Upper lobe of right lung (tissue), 1 donor: Measurements from ENCODE around the gene PRKCE. TPM values are rescaled to one million over a fixed set of nuclear protein-coding genes. Genes with fewer than 3 reads are reported as not detected.

ENCODE experiments used
- ATAC-seq: fragments of 200-7000 bp; cut with Tn5 transposase; one replicate; pipeline ENCODE4 v1.9.1; 2020; ENCODE audit warnings: mild to moderate bottlenecking, moderate library complexity
- DNase-seq: peaks from one replicate; pipeline ENCODE4 v3.0.0-alpha.2; 2020
- H3K27ac ChIP-seq: fragments of 200-600 bp; one replicate; pipeline ENCODE4 v1.8.0; 2022
- H3K27me3 ChIP-seq: fragments of 200-600 bp; one replicate; pipeline ENCODE4 v1.8.0; 2022; ENCODE audit warnings: mild to moderate bottlenecking
- H3K36me3 ChIP-seq: fragments of 200-600 bp; one replicate; pipeline ENCODE4 v1.8.0; 2022
- H3K4me1 ChIP-seq: fragments of 200-600 bp; one replicate; pipeline ENCODE4 v1.8.0; 2022
- H3K4me3 ChIP-seq: fragments of 200-600 bp; one replicate; pipeline ENCODE4 v1.8.0; 2022; ENCODE audit warnings: mild to moderate bottlenecking
- H3K9me3 ChIP-seq: fragments of 200-600 bp; one replicate; pipeline ENCODE4 v1.8.0; 2022
- intact Hi-C: fragments of 100-400 bp; cut with DNase I; formaldehyde crosslinking; loops from one replicate; pipeline ENCODE4 v1.11.0; 2022
- total RNA-seq: library from RNA; stranded (reverse); fragmentation: NEBNext Ultra II Directional; extraction: Animal tissue kit (Norgen Biotek cat#: 25700); gene quantifications from one replicate; pipeline ENCODE4 v1.2.1, GENCODE V29; 2021
- TF ChIP-seq, protein P1 (sequence below): fragments of 200-600 bp; IDR thresholded peaks from one replicate; pipeline ENCODE4 v1.8.0; 2022; ENCODE audit warnings: antibody characterized with exemption
- donor health status: DM: no; HTN: yes; CAD: no; lungs with severe emphysema.

PRKCE gene
- total RNA-seq, 1 donor from 2014 or later = 65.6 TPM

DNA sequence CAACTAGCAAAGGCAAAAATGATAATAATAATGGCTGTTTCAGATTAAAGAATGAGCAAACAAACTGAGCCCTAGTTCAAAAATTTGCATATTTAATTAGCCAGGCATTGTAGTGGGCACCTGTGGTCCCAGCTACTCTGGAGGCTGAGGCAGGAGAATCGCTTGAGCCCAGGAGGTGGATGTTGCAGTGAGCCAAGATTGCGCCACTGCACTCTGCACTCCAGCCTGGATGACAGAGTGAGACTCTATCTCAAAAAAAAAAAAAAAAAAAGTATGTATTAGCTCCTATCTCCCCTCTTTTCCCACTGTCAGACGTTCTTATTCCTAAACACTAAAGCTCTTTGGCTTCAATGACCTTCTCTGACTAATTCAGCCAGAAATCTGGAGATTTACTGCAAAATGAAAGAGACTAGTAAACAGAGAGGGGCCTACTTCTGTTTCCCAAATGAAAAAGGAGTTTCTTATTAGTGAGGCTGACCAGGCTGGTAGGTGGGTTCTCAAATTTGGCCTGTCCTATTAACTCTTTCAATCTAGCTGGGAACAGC is 36.5 kb upstream of the PRKCE start:
- intact Hi-C loops = no loop called here
- ATAC-seq (no peak), DNase-seq (no peak)
- Histone ChIP-seq H3K4me3 (no peak overlapping the region), H3K4me1 (peaks cover 6% of the 10 kb centered on the region), H3K27me3 (no peaks in the 10 kb centered on the region), H3K9me3 (no peaks in the 10 kb centered on the region), H3K36me3 (no peaks in the 10 kb centered on the region), H3K27ac (no peak overlapping the region)
- TF ChIP-seq, protein P1, sequence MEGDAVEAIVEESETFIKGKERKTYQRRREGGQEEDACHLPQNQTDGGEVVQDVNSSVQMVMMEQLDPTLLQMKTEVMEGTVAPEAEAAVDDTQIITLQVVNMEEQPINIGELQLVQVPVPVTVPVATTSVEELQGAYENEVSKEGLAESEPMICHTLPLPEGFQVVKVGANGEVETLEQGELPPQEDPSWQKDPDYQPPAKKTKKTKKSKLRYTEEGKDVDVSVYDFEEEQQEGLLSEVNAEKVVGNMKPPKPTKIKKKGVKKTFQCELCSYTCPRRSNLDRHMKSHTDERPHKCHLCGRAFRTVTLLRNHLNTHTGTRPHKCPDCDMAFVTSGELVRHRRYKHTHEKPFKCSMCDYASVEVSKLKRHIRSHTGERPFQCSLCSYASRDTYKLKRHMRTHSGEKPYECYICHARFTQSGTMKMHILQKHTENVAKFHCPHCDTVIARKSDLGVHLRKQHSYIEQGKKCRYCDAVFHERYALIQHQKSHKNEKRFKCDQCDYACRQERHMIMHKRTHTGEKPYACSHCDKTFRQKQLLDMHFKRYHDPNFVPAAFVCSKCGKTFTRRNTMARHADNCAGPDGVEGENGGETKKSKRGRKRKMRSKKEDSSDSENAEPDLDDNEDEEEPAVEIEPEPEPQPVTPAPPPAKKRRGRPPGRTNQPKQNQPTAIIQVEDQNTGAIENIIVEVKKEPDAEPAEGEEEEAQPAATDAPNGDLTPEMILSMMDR = no peak

- DNase-seq = no peak
- Histone ChIP-seq H3K36me3 (no peaks in the 10 kb centered on the region), H3K27me3 (no peaks in the 10 kb centered on the region), H3K4me3 (no peak overlapping the region), H3K4me1 (no peaks in the 10 kb centered on the region), H3K9me3 (no peaks in the 10 kb centered on the region), H3K27ac (no peak overlapping the region)
- no peak for ATAC-seq
- intact Hi-C loops = no loop called here
- TF ChIP-seq, protein P1 = no peak
These were observed 34.6 kb upstream of the PRKCE start for GRCh38 chr2:45616658-45617411.

DNA sequence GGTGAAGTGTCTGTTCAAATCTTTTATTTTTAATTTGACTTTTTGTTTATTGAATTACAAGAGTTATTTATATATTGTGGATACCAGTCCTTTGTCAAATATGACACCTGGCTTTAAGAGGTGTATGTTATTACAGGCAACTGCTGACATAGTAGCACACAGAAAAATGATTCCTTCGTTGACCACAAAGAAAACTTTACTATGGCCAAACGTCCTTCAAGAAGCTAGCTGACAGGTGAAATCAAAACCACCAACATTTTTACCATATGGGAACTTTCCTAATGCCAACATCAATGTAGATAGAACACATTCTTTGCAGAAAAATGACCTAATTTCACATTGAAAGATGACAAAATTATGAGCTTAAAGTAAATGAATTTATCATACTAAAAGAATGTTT is 34.0 kb upstream of the PRKCE start:
- intact Hi-C loops = no loop called here
- H3K27me3 ChIP-seq = no peaks in the 10 kb centered on the region
- H3K4me1 ChIP-seq = no peaks in the 10 kb centered on the region
- ATAC-seq (no peak), DNase-seq (no peak)
- no peak overlapping the region for H3K27ac ChIP-seq
- no peaks in the 10 kb centered on the region for H3K9me3 ChIP-seq
- no peak overlapping the region for H3K4me3 ChIP-seq
- TF ChIP-seq, protein P1 = no peak
- H3K36me3 ChIP-seq = no peaks in the 10 kb centered on the region

DNA sequence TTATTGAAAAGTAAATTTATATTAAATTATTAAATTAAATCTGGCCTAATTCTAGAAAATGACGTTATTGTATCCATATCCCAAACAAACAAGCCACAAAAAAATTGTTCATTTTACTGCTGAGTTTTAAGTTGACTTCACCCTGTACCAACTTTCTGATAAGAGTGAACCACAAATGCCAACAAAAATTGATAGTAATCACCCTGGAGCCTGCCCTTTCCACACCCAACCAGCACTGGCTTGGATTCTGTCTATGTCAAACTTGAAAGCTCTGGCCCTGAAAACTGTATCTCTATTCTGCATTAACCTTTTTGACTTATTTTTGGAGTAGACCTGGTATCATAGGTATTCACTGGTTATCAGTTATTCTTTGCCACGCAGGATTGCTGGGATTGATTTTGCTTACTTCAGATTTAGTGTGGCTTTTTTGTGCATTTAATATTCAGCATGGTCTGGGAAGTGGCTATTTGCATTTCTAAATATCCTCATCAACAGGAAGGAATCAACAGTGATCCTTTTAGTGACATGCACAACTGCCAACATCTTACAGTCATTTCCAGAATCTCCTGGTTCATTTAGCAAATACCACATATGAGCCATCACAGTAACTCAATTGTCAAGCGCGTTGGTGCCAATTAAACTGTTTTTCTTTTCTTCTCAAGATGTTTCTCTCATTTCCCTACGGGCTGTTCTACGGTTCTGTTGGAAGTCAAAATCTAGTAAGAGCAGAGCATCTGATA is 29.0 kb upstream of the PRKCE start:
- no peaks in the 10 kb centered on the region for H3K27me3 ChIP-seq
- no peaks in the 10 kb centered on the region for H3K36me3 ChIP-seq
- TF ChIP-seq, protein P1 = no peak
- no peak overlapping the region for H3K27ac ChIP-seq
- H3K4me3 ChIP-seq = no peak overlapping the region
- no peak for ATAC-seq
- intact Hi-C loops = no loop called here
- no peaks in the 10 kb centered on the region for H3K4me1 ChIP-seq
- no peaks in the 10 kb centered on the region for H3K9me3 ChIP-seq
- no peak for DNase-seq

DNA sequence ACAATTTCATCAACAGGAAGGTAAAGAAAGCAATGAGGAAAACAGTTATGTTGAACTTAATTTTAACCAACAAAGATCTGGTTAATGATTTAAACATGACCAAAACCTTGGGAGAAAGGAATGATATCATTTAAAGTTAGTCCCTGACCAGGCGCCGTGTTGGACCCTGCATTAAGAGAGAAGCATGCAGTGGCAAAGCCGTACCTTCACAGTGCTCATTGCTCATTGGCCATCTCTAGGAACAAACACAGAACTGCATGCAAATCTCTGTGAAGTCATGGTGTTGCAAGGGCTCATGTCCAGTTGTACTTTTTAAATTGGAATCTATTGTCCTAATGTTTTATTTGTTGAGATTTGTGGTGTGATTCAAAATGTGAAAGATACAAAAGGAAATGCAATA is 28.4 kb upstream of the PRKCE start:
- H3K27ac ChIP-seq = no peak overlapping the region
- DNase-seq (no peak), ATAC-seq (no peak)
- H3K27me3 ChIP-seq = no peaks in the 10 kb centered on the region
- intact Hi-C loops = no loop called here
- no peak overlapping the region for H3K4me3 ChIP-seq
- no peaks in the 10 kb centered on the region for H3K4me1 ChIP-seq
- H3K9me3 ChIP-seq = no peaks in the 10 kb centered on the region
- no peaks in the 10 kb centered on the region for H3K36me3 ChIP-seq
- TF ChIP-seq, protein P1 = no peak
